T-helper 22 cell (primary cell): ENCODE measurements around the gene PTPRA.

Experiments used
- DNase-seq: peaks from one replicate; pipeline ENCODE4 v3.0.0-alpha.2; 2020; ENCODE audit warnings: low read depth

Gene PTPRA

DNA sequence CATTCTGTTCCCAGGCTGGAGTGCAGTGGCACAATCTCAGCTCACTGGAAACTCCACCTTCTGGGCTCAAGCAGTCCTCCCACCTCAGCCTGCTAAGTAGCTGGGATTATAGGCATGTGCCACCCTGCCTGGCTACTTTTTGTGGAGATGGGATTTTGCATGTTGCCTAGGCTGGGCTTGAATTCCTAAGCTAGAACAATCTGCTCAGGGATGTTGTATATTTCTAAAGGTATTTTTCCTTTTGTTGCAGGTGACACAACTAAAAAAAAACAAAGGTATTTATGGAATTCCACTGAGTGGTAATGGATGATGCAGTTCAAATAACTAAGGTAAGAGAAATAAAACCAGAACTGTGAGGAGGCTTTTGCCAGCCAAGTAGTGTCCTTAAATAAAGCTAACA lies 49.7 kb downstream of the PTPRA start:
- DNase-seq: no peak

DNA sequence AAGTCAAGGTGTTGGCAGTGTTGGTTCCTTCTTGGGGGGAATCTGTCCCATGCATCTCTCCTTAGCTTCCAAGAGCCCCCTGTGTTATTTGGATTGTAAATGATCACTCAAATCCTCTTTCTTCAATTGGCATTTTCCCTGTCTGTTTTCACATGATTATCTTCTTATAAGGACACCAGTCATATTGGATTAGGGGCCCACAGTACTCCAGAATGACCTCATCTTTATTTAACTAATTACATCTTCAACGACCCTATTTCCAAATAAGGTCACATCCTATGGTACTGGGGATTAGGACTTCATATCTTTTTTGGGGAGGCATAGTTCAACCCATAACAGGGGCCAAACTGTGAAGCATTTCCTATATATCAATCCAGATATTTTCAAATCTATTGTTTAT lies 57.3 kb downstream of the PTPRA start:
- no peak for DNase-seq

DNA sequence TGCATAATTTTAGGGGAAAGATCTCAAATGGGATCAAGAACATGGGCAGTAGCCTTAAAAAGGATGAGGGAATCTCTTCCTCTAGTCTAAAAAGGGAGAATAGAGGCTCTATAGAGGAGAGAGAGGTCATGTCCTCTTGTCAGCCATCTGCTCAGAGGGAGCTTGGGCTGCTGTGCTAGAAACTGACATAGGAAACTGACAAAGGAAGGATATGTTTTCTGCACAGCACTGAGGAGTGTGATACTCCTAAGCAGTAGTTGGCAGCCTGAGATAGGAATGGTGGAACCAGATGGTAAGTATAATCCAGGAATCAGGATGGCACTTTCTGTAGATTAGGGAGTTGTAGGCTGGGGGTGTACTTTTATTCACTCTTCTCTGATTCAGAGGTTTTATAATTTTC lies 59.2 kb downstream of the PTPRA start:
- DNase-seq: no peak

DNA sequence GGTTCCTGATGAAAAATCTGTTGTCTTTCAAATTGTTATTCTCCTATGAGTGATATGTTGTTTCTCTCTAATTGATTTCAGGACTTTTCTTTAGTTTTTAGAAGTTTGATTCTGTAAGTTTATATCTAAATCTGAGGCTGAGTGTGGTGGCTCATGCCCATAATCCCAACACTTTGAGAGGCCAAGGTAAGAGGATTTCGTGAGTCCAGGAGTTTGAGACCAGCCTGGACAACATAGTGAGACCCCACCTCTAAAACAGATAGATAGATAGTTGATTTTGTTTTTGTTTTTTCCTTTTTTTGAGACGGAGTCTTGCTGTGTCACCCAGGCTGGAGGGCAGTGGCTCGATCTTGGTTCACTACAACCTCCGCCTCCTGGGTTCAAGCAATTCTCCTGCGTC lies 64.6 kb downstream of the PTPRA start:
- DNase-seq: no peak

DNA sequence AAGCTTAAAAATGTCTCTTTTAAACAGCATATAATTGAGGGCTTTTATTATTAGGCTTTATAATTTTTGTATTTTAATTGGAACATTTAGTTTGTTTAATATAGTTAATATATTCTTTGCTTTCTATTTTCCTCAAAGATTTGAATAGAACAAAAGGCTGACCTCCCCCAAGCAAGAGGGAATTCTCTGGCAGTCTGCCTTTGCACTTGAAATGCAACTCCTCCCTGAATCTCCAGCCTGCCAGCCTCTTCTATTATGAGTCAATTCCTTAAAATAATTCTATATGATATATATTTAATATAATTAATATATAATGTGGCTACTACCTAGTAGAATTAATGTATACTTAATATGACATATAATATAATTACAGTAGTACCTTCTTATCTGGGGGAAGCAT lies 69.2 kb downstream of the PTPRA start:
- no peak for DNase-seq

DNA sequence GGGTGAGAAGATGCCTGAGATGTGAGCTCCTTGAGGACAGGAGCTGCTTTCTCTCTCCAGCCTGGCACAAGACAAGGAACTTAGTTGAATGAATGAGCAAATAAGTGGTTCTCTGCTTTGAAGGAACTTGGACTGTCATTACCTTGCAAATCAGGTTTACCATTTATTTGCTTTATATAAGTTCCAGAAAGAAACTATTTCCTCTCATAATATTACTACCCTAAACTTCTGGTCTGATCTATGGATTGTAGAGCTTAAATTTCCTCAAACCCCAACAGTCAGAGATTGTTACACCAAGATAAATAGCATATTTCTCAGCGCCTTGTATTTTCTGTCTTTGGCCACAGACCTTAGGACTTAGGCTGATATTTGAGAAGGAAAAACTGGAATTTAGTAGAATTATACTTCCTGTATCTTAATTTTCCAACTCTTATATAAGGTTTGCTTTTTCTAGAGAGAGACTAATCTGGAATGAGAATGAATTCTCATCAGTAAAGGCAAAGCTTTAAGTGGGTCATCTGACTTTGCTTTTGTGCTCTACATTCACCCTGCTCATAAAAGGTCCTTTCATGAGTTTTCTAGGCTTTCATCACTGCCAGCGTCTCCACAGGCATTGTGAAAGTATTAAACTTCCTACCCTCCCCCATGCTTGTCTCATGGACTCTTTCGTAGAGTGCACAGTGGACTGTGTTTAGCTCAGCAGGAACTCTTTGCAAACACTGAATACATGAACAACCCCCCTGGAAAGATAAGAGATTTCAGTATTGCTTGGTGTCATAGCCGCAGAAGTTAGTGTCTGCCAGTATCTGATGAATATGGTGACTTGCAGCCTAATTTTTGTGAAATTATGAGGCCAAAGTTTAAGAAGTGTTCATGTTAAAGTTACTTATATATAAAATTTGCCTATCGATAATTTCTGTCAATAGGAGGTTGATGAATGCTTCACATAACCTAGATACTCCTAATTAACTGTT lies 74.0 kb downstream of the PTPRA start:
- no peak for DNase-seq

DNA sequence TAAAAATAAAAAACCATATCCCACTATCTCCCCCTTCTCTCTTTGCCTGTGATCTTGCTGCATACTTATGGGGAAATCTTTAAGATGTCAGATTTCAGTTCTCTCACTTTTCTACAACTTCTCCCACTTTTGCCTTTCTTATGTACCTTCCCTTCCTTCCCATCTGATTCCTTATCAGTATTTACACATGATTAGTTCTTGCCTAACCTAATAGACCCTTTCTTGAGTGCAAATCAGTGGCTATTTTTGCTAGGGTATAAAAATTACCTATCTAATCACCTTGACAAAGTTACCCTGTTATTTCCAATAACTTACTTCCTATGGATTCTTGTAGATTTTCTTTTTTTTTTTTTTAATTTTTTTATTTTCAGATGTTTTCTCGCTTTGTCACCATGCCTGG lies 75.7 kb downstream of the PTPRA start:
- no peak for DNase-seq

DNA sequence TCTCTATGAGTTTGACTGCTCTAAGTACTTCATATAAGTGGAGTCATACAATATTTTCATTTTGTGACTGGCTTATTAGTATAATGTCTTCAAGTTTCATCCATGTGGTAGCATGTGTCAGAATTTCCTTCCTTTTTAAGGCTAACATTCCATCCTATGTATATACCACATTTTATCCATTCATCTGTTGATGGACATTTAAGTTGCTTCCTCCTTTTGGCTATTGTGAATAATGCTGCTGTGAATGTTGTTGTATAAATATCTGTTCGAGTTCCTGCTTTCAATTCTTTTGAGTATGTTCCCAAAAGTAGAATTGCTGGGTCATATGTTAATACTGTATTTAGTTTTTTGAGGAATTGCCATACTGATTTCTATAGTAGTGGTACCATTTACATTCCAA lies 79.5 kb downstream of the PTPRA start:
- DNase-seq: no peak

DNA sequence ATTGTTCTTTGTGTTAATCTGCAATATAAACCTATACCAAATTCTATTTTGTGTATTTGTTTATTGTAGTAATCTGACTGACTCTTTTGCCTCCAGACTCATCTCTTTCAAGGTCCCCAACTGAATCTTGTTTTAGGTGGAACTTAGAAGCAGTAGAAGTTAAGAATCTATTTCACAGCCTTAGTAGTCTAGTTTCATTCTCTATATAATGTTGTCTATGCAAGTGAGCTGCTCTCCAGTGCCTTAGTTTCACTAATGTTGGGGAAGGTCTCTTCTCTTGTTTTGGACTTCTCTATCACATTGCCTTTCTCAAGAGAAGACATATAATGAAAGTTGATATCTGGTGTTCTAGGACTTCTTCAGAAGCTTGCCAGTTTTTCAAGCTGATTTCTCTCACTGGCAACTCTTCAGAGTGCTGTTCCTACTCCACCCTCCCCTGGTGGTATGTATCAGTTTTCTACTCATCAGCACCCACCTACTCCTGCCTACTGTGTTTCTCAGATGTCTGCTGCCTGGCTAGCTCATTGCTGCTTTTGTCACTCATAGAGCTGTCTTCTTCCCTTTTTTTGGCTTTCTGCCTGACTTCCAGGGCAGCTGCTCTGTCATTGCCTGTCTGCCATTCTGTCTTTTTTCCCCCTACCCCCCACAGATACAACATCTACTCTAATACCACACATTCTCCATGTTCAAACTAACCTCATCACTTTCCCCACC lies 82.1 kb downstream of the PTPRA start:
- DNase-seq: no peak

DNA sequence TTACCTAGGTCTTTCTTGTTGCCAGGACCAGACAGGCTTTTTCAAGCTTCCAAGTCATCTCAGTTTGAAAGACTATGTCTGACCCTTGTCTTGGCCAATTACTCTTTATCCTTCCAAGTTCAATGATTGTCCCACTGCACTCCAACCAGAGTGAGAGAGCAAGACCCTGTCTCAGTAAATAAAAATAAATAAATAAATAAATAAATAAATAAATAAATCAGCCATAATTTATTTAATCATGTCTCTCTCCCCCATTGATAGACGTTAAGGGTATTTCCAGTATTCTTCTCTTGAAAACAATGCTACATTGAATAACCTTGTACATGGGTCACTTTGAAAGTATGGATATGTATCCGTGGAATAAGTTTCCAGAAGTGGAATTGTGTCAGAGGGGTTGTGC lies 83.2 kb downstream of the PTPRA start:
- DNase-seq: no peak

DNA sequence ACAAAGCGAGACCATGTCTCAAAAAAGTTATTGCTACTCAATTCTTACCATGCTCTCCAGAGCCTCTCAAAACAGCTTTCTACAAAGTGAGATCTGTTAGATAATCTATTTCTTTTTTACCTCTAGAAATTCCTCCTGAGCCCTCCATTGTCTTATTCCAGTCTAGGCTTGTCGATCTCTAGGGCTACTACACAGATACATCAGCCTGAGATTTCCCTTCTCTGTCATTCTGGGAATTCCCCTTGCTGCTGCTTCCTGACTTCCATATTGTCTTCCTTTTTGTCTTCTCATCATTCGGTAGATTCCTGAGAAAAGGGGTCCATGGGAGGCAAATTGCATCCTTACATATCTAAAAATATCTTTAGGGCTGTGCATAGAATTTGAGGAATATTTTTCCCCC lies 94.6 kb downstream of the PTPRA start:
- DNase-seq: no peak

DNA sequence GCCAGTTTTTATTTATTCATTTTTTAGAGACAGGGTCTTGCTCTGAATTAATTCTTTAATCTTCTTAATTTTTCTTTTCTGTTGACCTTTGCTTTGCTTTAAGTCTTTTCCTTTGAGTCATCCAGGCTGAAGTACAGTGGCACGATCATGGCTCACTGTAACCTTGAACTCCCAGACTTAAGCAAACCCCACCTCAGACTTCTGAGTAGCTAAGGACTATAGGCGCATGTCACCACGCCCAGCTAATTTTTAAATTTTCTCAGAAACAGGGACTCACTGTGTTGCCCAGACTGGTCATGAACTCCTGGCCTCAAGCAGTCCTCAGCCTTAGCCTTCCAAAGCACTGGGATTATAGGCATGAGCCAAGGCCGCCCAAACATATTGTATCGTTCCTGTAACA lies 98.8 kb downstream of the PTPRA start:
- no peak for DNase-seq

DNA sequence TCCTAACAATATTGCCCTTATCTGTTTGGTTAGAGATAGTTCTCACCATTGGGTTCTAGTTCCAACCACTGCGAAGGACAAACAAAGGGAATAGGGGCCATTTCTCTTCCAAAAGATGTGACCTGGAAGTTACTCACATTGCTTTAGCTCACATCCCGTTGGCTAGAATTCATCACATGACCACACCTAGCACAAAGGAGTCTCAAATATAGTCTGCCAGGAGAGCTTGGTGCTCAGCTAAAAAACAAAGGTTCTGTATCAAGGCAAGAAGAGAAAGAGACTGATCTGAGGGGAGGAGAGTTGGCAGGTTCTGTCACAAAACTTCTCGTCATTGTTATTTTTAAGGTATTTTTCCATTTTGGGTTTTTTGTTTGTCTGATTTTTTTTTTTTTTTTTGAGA lies 100.3 kb downstream of the PTPRA start:
- no peak for DNase-seq

DNA sequence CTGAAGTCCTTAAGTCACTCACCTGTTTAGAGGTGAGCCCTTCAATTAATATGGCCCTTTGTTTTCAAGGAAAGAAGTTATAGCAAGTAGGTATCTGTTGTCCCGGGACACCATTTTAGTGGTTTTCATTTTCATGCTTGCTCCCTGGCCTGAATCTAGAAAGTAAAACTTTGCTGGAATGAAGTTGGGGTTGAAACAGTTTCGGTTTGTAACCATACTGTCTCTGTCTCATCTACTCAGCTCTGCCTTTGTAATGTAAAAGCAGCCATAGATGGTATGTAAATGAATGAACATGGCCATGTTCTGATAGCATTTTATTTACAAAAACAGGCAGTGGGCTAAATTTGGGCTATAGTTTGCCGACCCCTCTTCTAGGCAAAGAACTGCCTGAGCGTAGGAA lies 105.2 kb downstream of the PTPRA start:
- DNase-seq: no peak

DNA sequence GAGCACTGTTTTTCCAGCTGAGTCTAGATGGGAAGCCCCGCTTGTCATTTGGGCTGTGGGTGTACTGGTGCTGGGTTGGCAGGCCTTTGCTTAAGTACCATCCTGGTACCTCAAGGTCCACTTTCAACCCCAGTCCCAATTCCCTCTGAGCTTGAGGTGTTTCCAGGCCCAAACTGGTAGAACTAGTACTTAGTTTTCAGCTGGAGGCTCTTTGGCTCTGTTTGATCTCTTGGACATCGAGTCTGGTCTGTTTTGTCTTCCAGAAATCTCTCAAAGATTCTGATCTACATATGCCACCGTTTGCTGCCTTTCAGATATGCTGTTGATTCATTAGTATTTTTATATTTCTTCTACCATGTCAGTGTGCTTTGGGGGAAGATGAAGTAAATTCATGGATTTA lies 108.4 kb downstream of the PTPRA start:
- DNase-seq: no peak

DNA sequence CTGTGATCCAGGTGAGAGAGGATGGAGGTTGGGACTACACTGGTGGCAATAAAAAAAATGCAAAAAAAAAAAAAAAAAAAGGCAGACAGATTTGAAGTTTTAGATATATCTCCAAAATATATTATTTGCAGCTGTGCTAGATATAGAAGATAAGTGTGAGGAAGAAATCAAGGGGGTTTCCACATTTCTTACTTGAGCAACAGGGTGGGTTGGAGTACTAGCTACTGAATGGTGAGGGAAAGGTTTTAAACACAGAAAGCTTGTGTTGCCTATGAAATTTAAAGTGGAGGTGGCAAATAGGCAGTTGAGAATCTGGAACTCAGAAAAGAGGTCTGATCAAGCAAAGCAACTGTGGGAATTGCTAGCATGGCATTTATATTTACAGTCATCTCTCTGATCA lies 110.2 kb downstream of the PTPRA start:
- no peak for DNase-seq

DNA sequence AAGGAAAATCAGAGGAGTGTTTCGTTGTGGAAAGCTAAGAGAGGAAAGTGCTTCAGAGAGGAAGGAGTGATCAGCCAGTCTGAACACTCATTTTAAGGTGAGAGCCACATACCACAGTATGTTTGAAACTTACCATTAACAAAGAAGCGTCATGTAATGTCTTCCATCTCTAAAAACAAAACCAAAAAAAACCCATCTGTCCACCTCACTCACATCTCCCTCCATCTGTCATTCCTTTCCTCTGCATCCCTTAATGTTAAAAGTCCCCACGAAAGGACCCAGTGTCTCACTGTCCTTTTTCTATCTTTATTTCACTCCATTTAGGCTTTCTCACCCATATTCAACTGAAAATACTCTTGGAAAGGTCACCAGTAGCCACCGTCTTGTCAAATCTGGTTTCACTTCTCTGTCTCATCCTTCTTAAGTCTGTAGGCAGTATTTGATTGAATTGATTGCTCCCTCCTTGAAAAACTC lies 110.8 kb downstream of the PTPRA start:
- no peak for DNase-seq

DNA sequence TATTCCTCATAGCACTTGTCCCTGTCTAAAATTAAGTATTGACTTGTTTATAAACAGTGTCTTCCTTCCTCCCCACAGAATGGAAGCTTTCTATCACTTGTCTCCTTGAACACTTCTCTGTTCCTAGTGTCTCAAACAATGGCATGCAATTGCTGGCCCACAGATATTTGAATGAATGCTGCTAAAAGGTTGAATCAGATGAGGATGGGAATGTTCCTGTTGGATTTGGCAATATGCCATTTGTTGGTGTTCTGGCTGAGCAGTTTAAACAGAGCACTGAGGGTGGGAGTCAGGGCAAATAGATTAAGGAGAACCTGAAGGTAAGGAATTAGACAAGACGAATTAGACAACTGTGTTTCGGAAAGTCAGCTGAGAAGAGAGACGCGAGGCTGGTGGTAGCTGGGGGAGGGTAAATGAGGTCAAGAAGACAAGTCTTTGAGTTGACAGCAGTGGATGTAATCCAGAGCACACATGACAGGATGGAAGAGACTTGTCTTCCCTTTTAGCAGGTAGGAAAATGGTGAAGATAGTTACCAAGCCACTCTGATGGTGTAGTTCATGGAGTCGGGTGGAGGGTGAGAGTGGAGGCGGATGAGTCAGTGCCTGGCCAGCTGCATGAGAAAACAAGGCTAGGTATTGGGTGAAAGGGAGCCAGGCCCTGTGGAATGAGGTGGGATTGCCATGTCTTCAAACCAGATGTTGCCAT lies 111.8 kb downstream of the PTPRA start:
- no peak for DNase-seq

DNA sequence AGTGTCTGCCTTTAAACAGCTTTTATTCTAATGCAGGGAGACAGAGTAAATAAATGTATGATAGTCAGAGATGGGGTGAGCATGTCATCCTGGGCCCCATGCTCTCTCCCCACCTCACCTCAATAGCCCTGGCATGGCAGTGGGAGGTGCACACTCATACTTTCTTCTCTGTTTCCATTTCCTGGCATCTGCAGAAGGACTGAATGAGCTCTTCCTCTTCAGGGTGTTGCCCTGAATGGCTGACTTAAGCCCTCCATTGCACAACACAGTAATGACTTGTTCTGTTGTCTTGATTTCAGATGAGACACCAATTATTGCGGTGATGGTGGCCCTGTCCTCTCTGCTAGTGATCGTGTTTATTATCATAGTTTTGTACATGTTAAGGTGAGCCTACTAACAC lies 113.2 kb downstream of the PTPRA start:
- DNase-seq: no peak

DNA sequence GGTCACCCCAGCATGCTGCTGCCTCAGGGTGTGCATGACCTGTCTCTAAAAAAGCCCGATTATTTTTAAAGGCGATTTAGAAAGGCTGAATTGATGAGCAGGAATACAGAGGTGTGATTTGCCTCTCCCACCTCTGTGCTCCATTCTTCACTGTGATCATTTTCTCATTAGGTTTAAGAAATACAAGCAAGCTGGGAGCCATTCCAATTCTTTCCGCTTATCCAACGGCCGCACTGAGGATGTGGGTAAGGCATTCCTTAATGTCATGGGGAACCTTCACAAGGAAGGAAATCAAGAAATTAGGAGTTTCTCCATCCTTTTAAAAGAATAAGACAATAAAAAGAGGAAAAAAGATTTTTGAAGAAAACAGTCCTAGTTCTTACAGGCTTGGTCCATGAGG lies 114.6 kb downstream of the PTPRA start:
- DNase-seq: no peak

DNA sequence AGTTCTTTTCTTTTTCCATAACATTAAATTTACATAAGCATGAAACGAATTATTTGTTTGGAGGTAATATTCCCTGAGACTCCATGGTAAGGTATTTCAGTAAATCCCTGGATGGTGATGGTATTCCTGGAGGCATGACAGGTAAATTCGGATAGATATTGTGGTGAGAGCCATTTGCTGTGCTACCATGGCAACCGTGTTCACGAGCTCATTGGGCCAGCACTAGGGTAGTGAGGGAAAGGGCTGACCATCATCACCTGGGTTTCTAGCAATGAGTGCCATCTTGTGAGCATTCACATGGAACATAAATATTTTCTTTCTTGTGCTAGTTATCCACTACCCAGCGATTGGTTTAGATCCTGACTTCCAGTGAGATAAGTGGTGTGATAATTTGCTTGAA lies 118.3 kb downstream of the PTPRA start:
- DNase-seq: no peak

DNA sequence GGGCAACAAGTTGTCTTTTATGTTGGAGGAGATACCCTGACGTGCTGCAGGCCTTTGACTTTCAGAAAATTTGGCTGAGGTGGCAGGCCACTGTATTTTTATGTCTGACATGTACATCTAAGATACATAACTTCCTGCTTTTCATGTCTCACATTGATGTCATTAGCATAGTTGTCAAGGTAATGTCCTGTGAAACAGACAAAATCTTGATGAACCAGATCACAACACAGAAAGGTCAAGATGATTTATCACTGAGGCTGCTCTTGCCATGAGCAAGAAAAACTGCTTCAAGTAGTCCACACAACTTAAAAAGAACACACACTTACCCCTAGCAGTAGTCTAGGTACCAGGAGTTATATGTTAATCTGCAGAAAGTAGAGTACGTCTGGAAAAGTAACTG lies 120.0 kb downstream of the PTPRA start:
- no peak for DNase-seq

DNA sequence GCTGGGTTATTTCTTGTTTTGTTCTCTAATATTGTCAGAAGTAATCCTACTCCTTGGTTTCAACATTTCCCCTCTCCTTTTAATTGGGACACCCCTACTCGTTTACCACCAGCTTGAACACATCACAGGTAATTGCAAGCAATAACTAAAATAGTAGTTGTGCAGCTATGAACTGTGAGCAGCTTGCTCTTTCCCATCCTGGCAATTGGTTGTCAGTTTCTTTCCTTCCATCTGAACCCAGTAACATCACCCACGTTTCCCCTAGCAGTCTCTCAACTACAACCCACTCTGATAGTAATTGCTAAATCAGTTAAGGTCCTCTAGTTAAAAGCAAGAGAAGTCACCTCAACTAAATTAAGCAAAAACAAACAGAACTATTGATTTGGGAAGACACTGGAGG lies 122.5 kb downstream of the PTPRA start:
- DNase-seq: no peak
